IgD-negative memory B cell (primary cell): ENCODE results near the gene ATE1. TPM values are rescaled to one million over a fixed set of nuclear protein-coding genes. Genes with fewer than 3 reads are reported as not detected.

ENCODE experiments used
- H3K27ac Mint-ChIP-seq, 3 donors: one replicate each; pipeline ENCODE4 v1.8.0; 2020 to 2022; ENCODE audit warnings: mild to moderate bottlenecking in 3 of 3, mixed read lengths in 3 of 3, moderate library complexity in 1 of 3
- H3K27me3 Mint-ChIP-seq: one replicate; pipeline ENCODE4 v1.8.0; 2021; ENCODE audit warnings: mixed read lengths
- H3K36me3 Mint-ChIP-seq: one replicate; pipeline ENCODE4 v1.8.0; 2020; ENCODE audit warnings: mild to moderate bottlenecking, mixed read lengths
- H3K4me1 Mint-ChIP-seq, 3 donors: one replicate each; pipeline ENCODE4 v1.8.0; 2020 to 2022; ENCODE audit warnings: mixed read lengths in 3 of 3, mild to moderate bottlenecking in 1 of 3
- H3K4me3 Mint-ChIP-seq, 4 donors: one replicate each; pipeline ENCODE4 v1.8.0; 2020 to 2022; ENCODE audit warnings: mild to moderate bottlenecking in 4 of 4, mixed read lengths in 4 of 4, moderate library complexity in 3 of 4
- H3K9me3 Mint-ChIP-seq, 3 donors: one replicate each; pipeline ENCODE4 v1.8.0; 2020 to 2021; ENCODE audit warnings: mixed read lengths in 3 of 3, mild to moderate bottlenecking in 1 of 3
- polyA plus RNA-seq: library from polyadenylated mRNA; unstranded; fragments of 300-500 nt; fragmentation: Illumina TruSeq; gene quantifications from one replicate; pipeline ENCODE4 v1.2.3, GENCODE V29; 2021

ATE1 gene
- polyA plus RNA-seq, 1 donor from 2014 or later, result 20.2 TPM

GRCh38 chr10:121818599-121818998 lies 109.2 kb downstream of the ATE1 start:
- Mint-ChIP-seq H3K4me1 (peaks cover 5 to 7% (median 5%) of the 10 kb centered on the region in 3 donors), H3K27me3 (no peaks in the 10 kb centered on the region), H3K4me3 (no peak overlapping the region), H3K27ac (no peak overlapping the region), H3K9me3 (no peaks in the 10 kb centered on the region), H3K36me3 (peaks cover 2% of the 10 kb centered on the region)

- peaks cover 4% of the 10 kb centered on the region for H3K36me3 Mint-ChIP-seq
- H3K9me3 Mint-ChIP-seq, result no peaks in the 10 kb centered on the region
- H3K27ac Mint-ChIP-seq, result no peak overlapping the region
- H3K4me3 Mint-ChIP-seq, result no peak overlapping the region
- peaks cover 0 to under 1% (median under 1%) of the 10 kb centered on the region in 3 donors for H3K4me1 Mint-ChIP-seq
- no peaks in the 10 kb centered on the region for H3K27me3 Mint-ChIP-seq
These were observed 111.6 kb downstream of the ATE1 start for GRCh38 chr10:121816197-121816596.

GRCh38 chr10:121813857-121814256 lies 114.0 kb downstream of the ATE1 start:
- no peak overlapping the region for H3K27ac Mint-ChIP-seq
- H3K9me3 Mint-ChIP-seq, result no peaks in the 10 kb centered on the region
- H3K36me3 Mint-ChIP-seq, result peaks cover 5% of the 10 kb centered on the region
- no peaks in the 10 kb centered on the region for H3K4me1 Mint-ChIP-seq
- no peak overlapping the region for H3K4me3 Mint-ChIP-seq
- no peaks in the 10 kb centered on the region for H3K27me3 Mint-ChIP-seq

- no peaks in the 10 kb centered on the region for H3K4me1 Mint-ChIP-seq
- no peak overlapping the region for H3K4me3 Mint-ChIP-seq
- H3K27ac Mint-ChIP-seq, result no peak overlapping the region
- peaks cover 5% of the 10 kb centered on the region for H3K36me3 Mint-ChIP-seq
- H3K27me3 Mint-ChIP-seq, result no peaks in the 10 kb centered on the region
- H3K9me3 Mint-ChIP-seq, result no peaks in the 10 kb centered on the region
These were observed 114.5 kb downstream of the ATE1 start for GRCh38 chr10:121813211-121813815.

GRCh38 chr10:121812031-121812430 lies 115.8 kb downstream of the ATE1 start:
- H3K36me3 Mint-ChIP-seq, result peaks cover 6% of the 10 kb centered on the region
- H3K27me3 Mint-ChIP-seq, result no peaks in the 10 kb centered on the region
- no peaks in the 10 kb centered on the region for H3K4me1 Mint-ChIP-seq
- no peak overlapping the region for H3K27ac Mint-ChIP-seq
- H3K9me3 Mint-ChIP-seq, result no peaks in the 10 kb centered on the region
- H3K4me3 Mint-ChIP-seq, result no peak overlapping the region

- Mint-ChIP-seq H3K36me3 (peaks cover 10% of the 10 kb centered on the region), H3K27me3 (no peaks in the 10 kb centered on the region), H3K27ac (no peak overlapping the region), H3K9me3 (no peaks in the 10 kb centered on the region), H3K4me1 (no peaks in the 10 kb centered on the region), H3K4me3 (no peak overlapping the region)
These were observed 116.4 kb downstream of the ATE1 start for GRCh38 chr10:121811386-121811785.

GRCh38 chr10:121808835-121809234 lies 119.0 kb downstream of the ATE1 start:
- Mint-ChIP-seq H3K27ac (no peak overlapping the region), H3K36me3 (peaks cover 12% of the 10 kb centered on the region), H3K27me3 (no peaks in the 10 kb centered on the region), H3K4me3 (no peak overlapping the region), H3K4me1 (no peaks in the 10 kb centered on the region), H3K9me3 (no peaks in the 10 kb centered on the region)

GRCh38 chr10:121804460-121804859 lies 123.4 kb downstream of the ATE1 start:
- Mint-ChIP-seq H3K9me3 (no peaks in the 10 kb centered on the region), H3K4me3 (no peak overlapping the region), H3K27me3 (no peaks in the 10 kb centered on the region)

GRCh38 chr10:121803611-121804010 lies 124.2 kb downstream of the ATE1 start:
- Mint-ChIP-seq H3K9me3 (no peaks in the 10 kb centered on the region), H3K36me3 (peaks cover 13% of the 10 kb centered on the region), H3K27ac (no peak overlapping the region), H3K4me3 (no peak overlapping the region), H3K4me1 (no peaks in the 10 kb centered on the region), H3K27me3 (no peaks in the 10 kb centered on the region)

More at GRCh38 chr10:121804460-121804859, 123.4 kb downstream of the ATE1 start:
- peaks cover 10% of the 10 kb centered on the region for H3K36me3 Mint-ChIP-seq
- H3K4me1 Mint-ChIP-seq, result no peaks in the 10 kb centered on the region
- H3K27ac Mint-ChIP-seq, result no peak overlapping the region

GRCh38 chr10:121800831-121801230 lies 127.0 kb downstream of the ATE1 start:
- Mint-ChIP-seq H3K4me3 (no peak overlapping the region), H3K9me3 (peaks cover 0 to 2% (median 0%) of the 10 kb centered on the region in 3 donors), H3K36me3 (peaks cover 8% of the 10 kb centered on the region), H3K27me3 (no peaks in the 10 kb centered on the region), H3K4me1 (no peaks in the 10 kb centered on the region), H3K27ac (no peak overlapping the region)

GRCh38 chr10:121800146-121800545 lies 127.7 kb downstream of the ATE1 start:
- Mint-ChIP-seq H3K27ac (no peak overlapping the region), H3K9me3 (peaks cover 0 to 2% (median 0%) of the 10 kb centered on the region in 3 donors)

GRCh38 chr10:121797490-121797889 lies 130.3 kb downstream of the ATE1 start:
- Mint-ChIP-seq H3K9me3 (peaks cover 0 to 2% (median 0%) of the 10 kb centered on the region in 3 donors), H3K4me1 (no peaks in the 10 kb centered on the region), H3K27ac (no peak overlapping the region)

More at GRCh38 chr10:121800146-121800545, 127.7 kb downstream of the ATE1 start:
- Mint-ChIP-seq H3K36me3 (peaks cover 8% of the 10 kb centered on the region), H3K27me3 (no peaks in the 10 kb centered on the region), H3K4me1 (no peaks in the 10 kb centered on the region), H3K4me3 (no peak overlapping the region)

GRCh38 chr10:121796342-121796741 lies 131.5 kb downstream of the ATE1 start:
- Mint-ChIP-seq H3K4me1 (peaks cover 0 to 2% (median 0%) of the 10 kb centered on the region in 3 donors), H3K4me3 (no peak overlapping the region), H3K27ac (no peak overlapping the region), H3K9me3 (peaks cover 0 to 2% (median 0%) of the 10 kb centered on the region in 3 donors), H3K27me3 (no peaks in the 10 kb centered on the region), H3K36me3 (peaks cover 14% of the 10 kb centered on the region)

More at GRCh38 chr10:121797490-121797889, 130.3 kb downstream of the ATE1 start:
- Mint-ChIP-seq H3K4me3 (no peak overlapping the region), H3K36me3 (peaks cover 12% of the 10 kb centered on the region), H3K27me3 (no peaks in the 10 kb centered on the region)

GRCh38 chr10:121792198-121792597 lies 135.6 kb downstream of the ATE1 start:
- Mint-ChIP-seq H3K4me1 (peaks cover 0 to 5% (median 2%) of the 10 kb centered on the region in 3 donors), H3K4me3 (no peak overlapping the region), H3K27ac (no peak overlapping the region), H3K27me3 (no peaks in the 10 kb centered on the region), H3K9me3 (no peaks in the 10 kb centered on the region), H3K36me3 (peaks cover 10% of the 10 kb centered on the region)

GRCh38 chr10:121791761-121792160 lies 136.1 kb downstream of the ATE1 start:
- Mint-ChIP-seq H3K4me3 (no peak overlapping the region), H3K36me3 (peaks cover 10% of the 10 kb centered on the region), H3K9me3 (no peaks in the 10 kb centered on the region), H3K27ac (no peak overlapping the region), H3K27me3 (no peaks in the 10 kb centered on the region), H3K4me1 (peaks cover 0 to 5% (median 2%) of the 10 kb centered on the region in 3 donors)

- no peak overlapping the region for H3K27ac Mint-ChIP-seq
- no peaks in the 10 kb centered on the region for H3K27me3 Mint-ChIP-seq
- peaks cover 5% of the 10 kb centered on the region for H3K36me3 Mint-ChIP-seq
- no peak overlapping the region for H3K4me3 Mint-ChIP-seq
- H3K9me3 Mint-ChIP-seq, result no peaks in the 10 kb centered on the region
- peaks cover 0 to 5% (median 2%) of the 10 kb centered on the region in 3 donors for H3K4me1 Mint-ChIP-seq
These were observed 139.1 kb downstream of the ATE1 start for GRCh38 chr10:121788717-121789116.
